Cardiac muscle cell (in vitro differentiated cells and primary cell): Measurements from ENCODE around the gene PTPN9. TPM values are rescaled to one million over a fixed set of nuclear protein-coding genes. Genes with fewer than 3 reads are reported as not detected.
"Not testable (repeated sequence)": the region's sequence is repeated elsewhere in the genome, so short reads cannot be mapped to it uniquely, and the experiment has no call there.

Experiments used
- DNase-seq, 2 donors: peaks; one replicate each; pipeline versions ENCODE4 v3.0.0 to v3.0.0-alpha.2; 2010 to 2017; ENCODE audit warnings: low read depth in 1 of 2, low spot score in 1 of 2
- H3K27ac ChIP-seq: fragments of 200-600 bp; sonication (generic); 2 replicates; pipeline ENCODE4 v1.5.1; 2016
- H3K27me3 ChIP-seq: fragments of 200-600 bp; sonication (generic); 2 replicates; pipeline ENCODE4 v1.6.0; 2016; ENCODE audit warnings: control low read depth
- H3K36me3 ChIP-seq: fragments of 200-600 bp; sonication (generic); 2 replicates; pipeline ENCODE4 v1.5.1; 2016; ENCODE audit warnings: control low read depth
- H3K4me1 ChIP-seq: fragments of 200-600 bp; sonication (generic); 2 replicates; pipeline ENCODE4 v1.8.1; 2017; ENCODE audit warnings: low read depth, mild to moderate bottlenecking, mixed run types
- H3K4me3 ChIP-seq: fragments of 200-600 bp; sonication (generic); 2 replicates; pipeline ENCODE4 v1.5.1; 2016; ENCODE audit warnings: mild to moderate bottlenecking
- H3K9me3 ChIP-seq: fragments of 200-600 bp; sonication (generic); 2 replicates; pipeline ENCODE4 v1.5.1; 2017; ENCODE audit warnings: low read depth, mild to moderate bottlenecking, control low read depth
- polyA plus RNA-seq: library from polyadenylated mRNA; unstranded; fragments of >200 nt; fragmentation: Nextera tagmentation; extraction: Ambion mirVana; gene quantifications from 2 replicates; pipeline ENCODE4 v1.2.1, GENCODE V29; 2016
- total RNA-seq: library from RNA; depleted of rRNA; stranded (reverse); fragments of >200 nt; gene quantifications from 2 replicates; pipeline ENCODE4 v1.2.3, GENCODE V29; 2016
- TF ChIP-seq, protein P1 (sequence below): IDR thresholded peaks from 2 replicates; pipeline ENCODE4 v1.5.1; 2012; ENCODE audit warnings: low read depth, mild to moderate bottlenecking, low read length

The PTPN9 gene
- total and polyA plus RNA-seq, 2 experiments from 2014 or later, result 24.3 to 29.2 TPM

- H3K4me3 ChIP-seq, result no peak overlapping the region
- DNase-seq, result no peak
- TF ChIP-seq, protein P1, sequence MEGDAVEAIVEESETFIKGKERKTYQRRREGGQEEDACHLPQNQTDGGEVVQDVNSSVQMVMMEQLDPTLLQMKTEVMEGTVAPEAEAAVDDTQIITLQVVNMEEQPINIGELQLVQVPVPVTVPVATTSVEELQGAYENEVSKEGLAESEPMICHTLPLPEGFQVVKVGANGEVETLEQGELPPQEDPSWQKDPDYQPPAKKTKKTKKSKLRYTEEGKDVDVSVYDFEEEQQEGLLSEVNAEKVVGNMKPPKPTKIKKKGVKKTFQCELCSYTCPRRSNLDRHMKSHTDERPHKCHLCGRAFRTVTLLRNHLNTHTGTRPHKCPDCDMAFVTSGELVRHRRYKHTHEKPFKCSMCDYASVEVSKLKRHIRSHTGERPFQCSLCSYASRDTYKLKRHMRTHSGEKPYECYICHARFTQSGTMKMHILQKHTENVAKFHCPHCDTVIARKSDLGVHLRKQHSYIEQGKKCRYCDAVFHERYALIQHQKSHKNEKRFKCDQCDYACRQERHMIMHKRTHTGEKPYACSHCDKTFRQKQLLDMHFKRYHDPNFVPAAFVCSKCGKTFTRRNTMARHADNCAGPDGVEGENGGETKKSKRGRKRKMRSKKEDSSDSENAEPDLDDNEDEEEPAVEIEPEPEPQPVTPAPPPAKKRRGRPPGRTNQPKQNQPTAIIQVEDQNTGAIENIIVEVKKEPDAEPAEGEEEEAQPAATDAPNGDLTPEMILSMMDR, result no peak
- no peaks in the 10 kb centered on the region for H3K9me3 ChIP-seq
- no peaks in the 10 kb centered on the region for H3K4me1 ChIP-seq
- H3K36me3 ChIP-seq, result no peaks in the 10 kb centered on the region
- no peaks in the 10 kb centered on the region for H3K27me3 ChIP-seq
- no peak overlapping the region for H3K27ac ChIP-seq
Observed at GRCh38 chr15:75565062-75565970, 13.8 kb downstream of the PTPN9 start.

GRCh38 chr15:75561888-75562287 lies 17.2 kb downstream of the PTPN9 start:
- no peak for DNase-seq
- TF ChIP-seq, protein P1, result no peak
- Histone ChIP-seq H3K9me3 (no peaks in the 10 kb centered on the region), H3K4me1 (no peaks in the 10 kb centered on the region), H3K27me3 (no peaks in the 10 kb centered on the region), H3K4me3 (no peak overlapping the region), H3K36me3 (no peaks in the 10 kb centered on the region), H3K27ac (no peak overlapping the region)

GRCh38 chr15:75559360-75559759 lies 19.8 kb downstream of the PTPN9 start:
- not testable (repeated sequence) for H3K4me1 ChIP-seq, DNase-seq, H3K27ac ChIP-seq

GRCh38 chr15:75558955-75559354 lies 20.2 kb downstream of the PTPN9 start:
- not testable (repeated sequence) for H3K9me3 ChIP-seq, DNase-seq, H3K4me3 ChIP-seq, H3K27me3 ChIP-seq, H3K27ac ChIP-seq, H3K36me3 ChIP-seq, H3K4me1 ChIP-seq

More at GRCh38 chr15:75559360-75559759, 19.8 kb downstream of the PTPN9 start:
- H3K36me3 ChIP-seq, H3K4me3 ChIP-seq, H3K27me3 ChIP-seq, H3K9me3 ChIP-seq: not testable (repeated sequence)

- Histone ChIP-seq H3K4me3 (no peak overlapping the region), H3K27me3 (no peaks in the 10 kb centered on the region), H3K4me1 (peaks cover 14% of the 10 kb centered on the region), H3K27ac (no peak overlapping the region), H3K36me3 (no peaks in the 10 kb centered on the region), H3K9me3 (no peaks in the 10 kb centered on the region)
- DNase-seq, result peak; percentile 29 to 47
- TF ChIP-seq, protein P1, result no peak
Observed at GRCh38 chr15:75554717-75555116, 24.4 kb downstream of the PTPN9 start.

- no peaks in the 10 kb centered on the region for H3K27me3 ChIP-seq
- DNase-seq, result no peak
- no peak overlapping the region for H3K27ac ChIP-seq
- TF ChIP-seq, protein P1, result no peak
- no peaks in the 10 kb centered on the region for H3K9me3 ChIP-seq
- no peaks in the 10 kb centered on the region for H3K36me3 ChIP-seq
- no peak overlapping the region for H3K4me3 ChIP-seq
- H3K4me1 ChIP-seq, result peaks cover 14% of the 10 kb centered on the region
Observed at GRCh38 chr15:75553659-75554058, 25.5 kb downstream of the PTPN9 start.
